NT2/D1 (cell line): ENCODE data around the gene CDK2AP2.
"Not testable (repeated sequence)": the region's sequence is repeated elsewhere in the genome, so short reads cannot be mapped to it uniquely, and the experiment has no call there.

Source experiments
- DNase-seq: peaks from one replicate; pipeline ENCODE4 v3.0.0-alpha.2; 2011; ENCODE audit warnings: low read depth, low spot score
- H3K27me3 ChIP-seq: 2 replicates; pipeline ENCODE4 v1.6.0; 2011; ENCODE audit warnings: mild to moderate bottlenecking; ENCODE audit not compliant: insufficient read length, insufficient read depth
- H3K36me3 ChIP-seq: 2 replicates; pipeline ENCODE4 v1.6.1; 2011; ENCODE audit warnings: mild to moderate bottlenecking, low read length, mixed read lengths; ENCODE audit not compliant: insufficient read depth, insufficient read length
- H3K4me1 ChIP-seq: 2 replicates; pipeline ENCODE4 v1.5.1; 2011; ENCODE audit not compliant: insufficient read depth, insufficient read length
- H3K4me3 ChIP-seq: 2 replicates; pipeline ENCODE4 v1.5.1; 2011; ENCODE audit warnings: low read depth; ENCODE audit not compliant: insufficient read length
- H3K9ac ChIP-seq: 2 replicates; pipeline ENCODE4 v1.6.0; 2011; ENCODE audit warnings: low read depth; ENCODE audit not compliant: insufficient read length
- H3K9me3 ChIP-seq: 2 replicates; pipeline ENCODE4 v1.5.1; 2011; ENCODE audit warnings: mild to moderate bottlenecking, low read length; ENCODE audit not compliant: insufficient read depth
- SUZ12 ChIP-seq: IDR thresholded peaks from 2 replicates; pipeline ENCODE4 v1.6.1; 2011; ENCODE audit not compliant: insufficient read length, insufficient read depth; ENCODE audit errors: extremely low read depth
- YY1 ChIP-seq: IDR thresholded peaks from 2 replicates; pipeline ENCODE4 v1.6.1; 2011; ENCODE audit not compliant: insufficient read length, insufficient read depth
- ZNF274 ChIP-seq: IDR thresholded peaks from 2 replicates; pipeline ENCODE4 v1.6.1; 2011; ENCODE audit warnings: mild to moderate bottlenecking, low read depth, low read length

Gene CDK2AP2

GRCh38 chr11:67490727-67491065 is 17.3 kb downstream of the CDK2AP2 start:
- TF ChIP-seq YY1 (no peak), SUZ12 (no peak), ZNF274 (no peak)
- no peaks in the 10 kb centered on the region for H3K9me3 ChIP-seq
- no peaks in the 10 kb centered on the region for H3K27me3 ChIP-seq
- peaks cover 16% of the 10 kb centered on the region for H3K4me1 ChIP-seq
- H3K36me3 ChIP-seq: peaks cover 87% of the 10 kb centered on the region
- no peak for DNase-seq
- H3K4me3 ChIP-seq: no peak overlapping the region
- no peak overlapping the region for H3K9ac ChIP-seq

- H3K4me1 ChIP-seq: peaks cover 11% of the 10 kb centered on the region
- no peak for TF ChIP-seq ZNF274
- TF ChIP-seq YY1: no peak
- no peak for TF ChIP-seq SUZ12
- H3K36me3 ChIP-seq: peaks cover 81% of the 10 kb centered on the region
- no peaks in the 10 kb centered on the region for H3K9me3 ChIP-seq
- DNase-seq: no peak
- H3K27me3 ChIP-seq: no peaks in the 10 kb centered on the region
- peak overlapping the region; percentile 43 for H3K9ac ChIP-seq
- no peak overlapping the region for H3K4me3 ChIP-seq
These were observed 17.9 kb downstream of the CDK2AP2 start for GRCh38 chr11:67489885-67490726.

- Histone ChIP-seq H3K27me3 (no peaks in the 10 kb centered on the region), H3K36me3 (peaks cover 80% of the 10 kb centered on the region), H3K4me1 (peaks cover 13% of the 10 kb centered on the region), H3K9me3 (no peaks in the 10 kb centered on the region), H3K4me3 (no peak overlapping the region), H3K9ac (no peak overlapping the region)
- TF ChIP-seq ZNF274 (no peak), YY1 (no peak), SUZ12 (no peak)
- no peak for DNase-seq
These were observed 18.6 kb downstream of the CDK2AP2 start for GRCh38 chr11:67489203-67489884.

- Histone ChIP-seq H3K4me3 (no peak overlapping the region), H3K36me3 (peaks cover 60% of the 10 kb centered on the region), H3K9ac (no peak overlapping the region), H3K9me3 (peaks cover 9% of the 10 kb centered on the region; the same call in 1 of the 2 replicates), H3K4me1 (peaks cover 11% of the 10 kb centered on the region), H3K27me3 (no peaks in the 10 kb centered on the region)
- TF ChIP-seq ZNF274: no peak
- no peak for TF ChIP-seq YY1
- TF ChIP-seq SUZ12: no peak
- DNase-seq: no peak
These were observed 21.3 kb downstream of the CDK2AP2 start for GRCh38 chr11:67486481-67487195.

- H3K4me3 ChIP-seq, H3K27me3 ChIP-seq, H3K9ac ChIP-seq, H3K9me3 ChIP-seq, H3K4me1 ChIP-seq, DNase-seq: not testable (repeated sequence)
- peaks cover 52% of the 10 kb centered on the region for H3K36me3 ChIP-seq
These were observed 22.0 kb downstream of the CDK2AP2 start for GRCh38 chr11:67485873-67486361.

GRCh38 chr11:67484847-67485311 is 23.1 kb downstream of the CDK2AP2 start:
- peaks cover 42% of the 10 kb centered on the region for H3K36me3 ChIP-seq
- peaks cover 9% of the 10 kb centered on the region for H3K4me1 ChIP-seq
- H3K4me3 ChIP-seq: no peak overlapping the region
- H3K9me3 ChIP-seq: peaks cover 9% of the 10 kb centered on the region; the same call in 1 of the 2 replicates
- no peak for DNase-seq
- no peak for TF ChIP-seq YY1
- no peak for TF ChIP-seq ZNF274
- no peak for TF ChIP-seq SUZ12
- no peaks in the 10 kb centered on the region for H3K27me3 ChIP-seq
- H3K9ac ChIP-seq: no peak overlapping the region
